Stimulated activated CD8-positive, alpha-beta memory T cell treated with anti-CD3 and anti-CD28 coated beads, Interleukin-7, amount 100 ng/mL, for 24 hours (primary cell): Measurements from ENCODE around the gene C9orf57.
"Not testable (repeated sequence)": the region's sequence is repeated elsewhere in the genome, so short reads cannot be mapped to it uniquely, and the experiment has no call there.

ENCODE experiments used
- DNase-seq: peaks from one replicate; pipeline ENCODE4 v3.0.0-alpha.2; 2020; ENCODE audit warnings: low read depth

C9orf57 gene, protein sequence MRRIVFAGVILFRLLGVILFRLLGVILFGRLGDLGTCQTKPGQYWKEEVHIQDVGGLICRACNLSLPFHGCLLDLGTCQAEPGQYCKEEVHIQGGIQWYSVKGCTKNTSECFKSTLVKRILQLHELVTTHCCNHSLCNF

GRCh38 chr9:72060513-72060912 lies at the start of gene C9orf57:
TSS of gene C9orf57 (minus strand) at chr9:72060613. CDS start at chr9:72059331, 1,282 bp downstream.
- no peak for DNase-seq

DNA sequence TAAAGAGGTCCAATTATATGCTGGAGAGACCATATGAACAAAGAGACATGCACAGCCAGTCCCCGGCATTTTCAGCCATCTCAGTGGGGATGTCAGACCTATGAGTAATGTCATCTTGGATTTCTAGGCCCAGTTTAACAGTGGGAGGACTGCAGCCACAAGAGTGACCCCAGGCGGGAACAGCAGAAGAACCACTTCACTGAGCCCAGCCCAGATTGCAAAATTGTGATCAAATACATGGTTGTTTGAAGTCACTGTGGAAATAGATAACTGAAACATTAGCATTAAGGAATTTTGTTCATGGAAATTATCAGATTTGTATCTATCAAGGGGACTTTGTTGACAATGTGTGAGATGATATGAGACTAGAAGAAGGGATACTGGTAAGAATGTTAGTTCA lies 42.1 kb upstream of the C9orf57 start:
- DNase-seq, result no peak

GRCh38 chr9:72095520-72095919 lies 35.1 kb upstream of the C9orf57 start:
- DNase-seq, result not testable (repeated sequence)

DNA sequence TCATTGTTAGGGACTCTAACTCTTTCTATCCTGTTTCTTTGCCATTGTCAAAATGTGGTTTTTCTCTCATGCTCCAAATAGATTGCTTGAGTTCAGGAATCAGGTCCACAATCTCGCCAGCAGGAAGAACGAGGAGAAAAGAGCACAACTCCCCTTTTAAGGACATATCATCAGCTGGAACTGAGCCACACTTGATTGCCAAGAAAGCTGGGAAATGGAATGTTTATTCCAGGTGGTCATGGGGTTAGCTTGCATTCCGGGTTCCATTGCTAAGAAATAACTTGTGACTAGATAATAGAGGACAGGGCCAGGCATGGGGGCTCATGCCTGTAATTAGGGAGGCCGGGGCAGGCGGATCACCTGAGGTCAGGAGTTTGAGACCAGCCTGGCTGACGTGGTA lies 32.4 kb upstream of the C9orf57 start:
- no peak for DNase-seq

DNA sequence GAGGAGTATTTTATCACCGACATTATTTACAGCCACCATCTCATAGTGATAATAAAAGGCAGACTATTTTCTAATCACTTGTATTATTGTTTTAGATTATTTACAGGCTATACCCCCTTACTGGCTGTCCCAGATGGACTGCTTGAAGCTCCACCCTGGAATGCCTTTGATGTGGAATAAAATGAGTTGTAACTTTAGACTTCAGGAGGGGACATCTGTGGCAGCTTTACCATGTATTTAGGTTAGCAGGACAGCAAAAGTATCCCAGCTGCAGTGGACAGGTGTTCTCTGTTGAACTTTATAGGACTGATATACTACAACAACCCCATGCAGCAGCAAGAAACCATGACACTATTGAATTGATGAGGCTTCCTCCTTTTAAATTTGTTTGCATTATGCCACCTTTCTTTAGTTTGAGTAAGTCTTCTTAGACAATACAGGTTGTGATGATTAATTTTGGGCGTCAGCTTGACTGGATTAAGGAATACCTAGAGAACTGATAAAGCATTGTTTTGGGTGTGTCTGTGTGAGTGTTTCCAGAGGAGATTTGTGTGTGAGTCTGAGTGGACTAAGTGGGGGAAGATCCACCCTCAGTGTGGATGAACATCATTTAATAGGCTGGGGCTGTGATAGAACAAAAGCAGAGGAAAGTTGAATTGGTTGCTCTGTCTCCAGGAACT lies 29.2 kb upstream of the C9orf57 start:
- DNase-seq, result no peak

DNA sequence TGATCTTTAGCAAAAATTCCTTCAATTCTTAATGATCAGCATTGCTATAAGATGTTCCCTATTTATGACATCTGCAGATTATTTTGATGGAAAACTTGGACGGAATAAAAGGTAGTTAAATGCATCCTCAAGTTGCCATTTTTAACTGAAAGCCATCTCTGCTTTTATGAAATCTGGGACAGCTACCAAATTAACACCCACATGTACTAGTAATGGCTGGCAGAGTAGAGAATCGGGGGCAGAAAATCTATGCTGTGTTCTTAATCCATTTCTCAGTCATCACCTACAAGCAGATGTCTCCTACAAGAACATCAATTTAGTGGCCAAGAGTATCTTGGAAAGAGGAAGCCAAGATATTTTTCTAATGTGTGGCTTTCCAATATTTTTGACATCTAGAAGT lies 22.1 kb upstream of the C9orf57 start:
- no peak for DNase-seq

GRCh38 chr9:72074666-72075065 lies 14.3 kb upstream of the C9orf57 start:
- DNase-seq, result not testable (repeated sequence)

GRCh38 chr9:72065076-72065475 lies 4.7 kb upstream of the C9orf57 start:
- DNase-seq, result no peak

- DNase-seq, result no peak
Measured at GRCh38 chr9:72052122-72052521, 8.3 kb downstream of the C9orf57 start.

- DNase-seq, result no peak
Measured at GRCh38 chr9:72048850-72049249, 11.6 kb downstream of the C9orf57 start.

GRCh38 chr9:72046630-72047456 lies 13.6 kb downstream of the C9orf57 start:
- no peak for DNase-seq

- DNase-seq, result no peak
Measured at GRCh38 chr9:72044095-72044494, 16.3 kb downstream of the C9orf57 start.

GRCh38 chr9:72043576-72043975 lies 16.8 kb downstream of the C9orf57 start:
- DNase-seq, result no peak

GRCh38 chr9:72042928-72043327 lies 17.5 kb downstream of the C9orf57 start:
- no peak for DNase-seq

GRCh38 chr9:72041775-72042194 lies 18.6 kb downstream of the C9orf57 start:
- no peak for DNase-seq

- no peak for DNase-seq
Measured at GRCh38 chr9:72041369-72041768, 19.0 kb downstream of the C9orf57 start.

- no peak for DNase-seq
Measured at GRCh38 chr9:72039532-72039931, 20.9 kb downstream of the C9orf57 start.

- peak; percentile 34 for DNase-seq
Measured at GRCh38 chr9:72038890-72039410, 21.5 kb downstream of the C9orf57 start.

DNA sequence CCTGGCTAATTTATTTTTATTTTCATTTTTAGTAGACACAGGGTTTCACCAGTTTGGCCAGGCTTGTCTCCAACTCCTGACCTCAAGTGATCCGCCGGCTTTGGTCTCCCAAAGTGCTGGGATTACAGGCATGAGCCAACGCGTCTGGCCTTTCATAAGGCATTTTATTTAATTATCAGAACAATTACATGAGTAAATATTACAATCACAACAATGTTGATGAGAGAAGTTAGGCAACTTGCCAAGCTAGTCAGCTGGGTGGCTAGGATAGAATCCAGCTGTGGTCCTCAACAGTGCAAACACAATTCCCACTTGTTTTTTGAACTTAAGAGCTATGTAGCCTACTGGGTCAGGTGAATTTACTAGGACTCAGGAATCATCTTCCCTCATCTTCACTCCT lies 22.0 kb downstream of the C9orf57 start:
- DNase-seq, result no peak

- DNase-seq, result no peak
Measured at GRCh38 chr9:72037571-72037970, 22.8 kb downstream of the C9orf57 start.

GRCh38 chr9:72030767-72031166 lies 29.6 kb downstream of the C9orf57 start:
- DNase-seq, result no peak

DNA sequence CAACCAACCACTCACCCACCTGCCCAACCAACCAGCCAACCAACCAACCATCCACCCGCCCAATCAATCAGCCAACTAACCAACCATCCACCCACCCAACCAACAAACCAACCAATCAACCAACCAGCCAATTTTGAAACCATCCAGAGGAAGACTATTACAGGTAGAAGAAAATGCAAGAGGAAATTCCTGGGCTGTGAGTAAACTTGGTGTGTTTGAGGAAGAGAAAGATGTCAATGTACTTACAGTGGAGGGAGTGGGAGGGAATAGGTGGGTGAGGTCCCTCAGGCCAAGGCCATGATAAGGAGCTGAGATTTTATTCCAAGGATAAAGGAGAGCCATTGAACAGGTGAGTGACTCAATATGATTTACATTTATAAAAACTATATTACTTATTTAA lies 30.4 kb downstream of the C9orf57 start:
- no peak for DNase-seq

GRCh38 chr9:72025906-72026305 lies 34.5 kb downstream of the C9orf57 start:
- no peak for DNase-seq
